HL-60 (cell line): ENCODE data around the gene DNAH2.

Experiments
- GABPA ChIP-seq: IDR thresholded peaks from 2 replicates; pipeline ENCODE4 v1.6.1; 2012; ENCODE audit warnings: low read depth
- SPI1 ChIP-seq: IDR thresholded peaks from 2 replicates; pipeline ENCODE4 v1.6.1; 2012; ENCODE audit warnings: low read depth, mild to moderate bottlenecking, borderline replicate concordance
- TF ChIP-seq, protein P1 (sequence below): IDR thresholded peaks from one replicate; pipeline ENCODE4 v1.5.1; 2011; ENCODE audit warnings: low read length, control low read depth, inconsistent platforms; ENCODE audit not compliant: insufficient read depth
- TF ChIP-seq, protein P2 (sequence below): IDR thresholded peaks from 2 replicates; pipeline ENCODE4 v1.6.1; 2012; ENCODE audit warnings: low read depth; ENCODE audit not compliant: insufficient replicate concordance

DNA sequence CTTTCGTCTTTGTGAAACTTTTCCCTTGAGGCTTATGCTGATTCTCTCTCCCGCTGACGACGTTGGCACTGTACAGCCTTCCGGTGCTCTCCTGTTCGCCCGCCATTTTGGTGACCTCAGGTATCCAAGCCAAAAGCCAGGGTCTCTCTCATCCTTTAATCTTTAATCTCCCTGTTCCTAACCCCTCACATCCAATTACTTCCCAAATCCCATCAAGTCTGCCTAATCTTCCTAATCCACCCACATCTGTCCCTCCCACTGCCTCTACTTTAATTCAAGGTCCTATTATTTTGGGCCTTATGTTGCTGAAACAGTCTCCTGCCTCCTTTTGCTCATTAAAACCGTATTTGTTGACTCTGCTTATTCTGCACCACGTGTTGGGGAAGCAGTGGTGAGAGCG, 22.0 kb upstream of the DNAH2 start:
- TF ChIP-seq, protein P1, sequence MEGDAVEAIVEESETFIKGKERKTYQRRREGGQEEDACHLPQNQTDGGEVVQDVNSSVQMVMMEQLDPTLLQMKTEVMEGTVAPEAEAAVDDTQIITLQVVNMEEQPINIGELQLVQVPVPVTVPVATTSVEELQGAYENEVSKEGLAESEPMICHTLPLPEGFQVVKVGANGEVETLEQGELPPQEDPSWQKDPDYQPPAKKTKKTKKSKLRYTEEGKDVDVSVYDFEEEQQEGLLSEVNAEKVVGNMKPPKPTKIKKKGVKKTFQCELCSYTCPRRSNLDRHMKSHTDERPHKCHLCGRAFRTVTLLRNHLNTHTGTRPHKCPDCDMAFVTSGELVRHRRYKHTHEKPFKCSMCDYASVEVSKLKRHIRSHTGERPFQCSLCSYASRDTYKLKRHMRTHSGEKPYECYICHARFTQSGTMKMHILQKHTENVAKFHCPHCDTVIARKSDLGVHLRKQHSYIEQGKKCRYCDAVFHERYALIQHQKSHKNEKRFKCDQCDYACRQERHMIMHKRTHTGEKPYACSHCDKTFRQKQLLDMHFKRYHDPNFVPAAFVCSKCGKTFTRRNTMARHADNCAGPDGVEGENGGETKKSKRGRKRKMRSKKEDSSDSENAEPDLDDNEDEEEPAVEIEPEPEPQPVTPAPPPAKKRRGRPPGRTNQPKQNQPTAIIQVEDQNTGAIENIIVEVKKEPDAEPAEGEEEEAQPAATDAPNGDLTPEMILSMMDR, result no peak
- TF ChIP-seq, protein P2, sequence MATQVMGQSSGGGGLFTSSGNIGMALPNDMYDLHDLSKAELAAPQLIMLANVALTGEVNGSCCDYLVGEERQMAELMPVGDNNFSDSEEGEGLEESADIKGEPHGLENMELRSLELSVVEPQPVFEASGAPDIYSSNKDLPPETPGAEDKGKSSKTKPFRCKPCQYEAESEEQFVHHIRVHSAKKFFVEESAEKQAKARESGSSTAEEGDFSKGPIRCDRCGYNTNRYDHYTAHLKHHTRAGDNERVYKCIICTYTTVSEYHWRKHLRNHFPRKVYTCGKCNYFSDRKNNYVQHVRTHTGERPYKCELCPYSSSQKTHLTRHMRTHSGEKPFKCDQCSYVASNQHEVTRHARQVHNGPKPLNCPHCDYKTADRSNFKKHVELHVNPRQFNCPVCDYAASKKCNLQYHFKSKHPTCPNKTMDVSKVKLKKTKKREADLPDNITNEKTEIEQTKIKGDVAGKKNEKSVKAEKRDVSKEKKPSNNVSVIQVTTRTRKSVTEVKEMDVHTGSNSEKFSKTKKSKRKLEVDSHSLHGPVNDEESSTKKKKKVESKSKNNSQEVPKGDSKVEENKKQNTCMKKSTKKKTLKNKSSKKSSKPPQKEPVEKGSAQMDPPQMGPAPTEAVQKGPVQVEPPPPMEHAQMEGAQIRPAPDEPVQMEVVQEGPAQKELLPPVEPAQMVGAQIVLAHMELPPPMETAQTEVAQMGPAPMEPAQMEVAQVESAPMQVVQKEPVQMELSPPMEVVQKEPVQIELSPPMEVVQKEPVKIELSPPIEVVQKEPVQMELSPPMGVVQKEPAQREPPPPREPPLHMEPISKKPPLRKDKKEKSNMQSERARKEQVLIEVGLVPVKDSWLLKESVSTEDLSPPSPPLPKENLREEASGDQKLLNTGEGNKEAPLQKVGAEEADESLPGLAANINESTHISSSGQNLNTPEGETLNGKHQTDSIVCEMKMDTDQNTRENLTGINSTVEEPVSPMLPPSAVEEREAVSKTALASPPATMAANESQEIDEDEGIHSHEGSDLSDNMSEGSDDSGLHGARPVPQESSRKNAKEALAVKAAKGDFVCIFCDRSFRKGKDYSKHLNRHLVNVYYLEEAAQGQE, result no peak
- TF ChIP-seq SPI1 (no peak), GABPA (no peak)
